ENCODE measurements around the gene NLRC5.

DNA sequence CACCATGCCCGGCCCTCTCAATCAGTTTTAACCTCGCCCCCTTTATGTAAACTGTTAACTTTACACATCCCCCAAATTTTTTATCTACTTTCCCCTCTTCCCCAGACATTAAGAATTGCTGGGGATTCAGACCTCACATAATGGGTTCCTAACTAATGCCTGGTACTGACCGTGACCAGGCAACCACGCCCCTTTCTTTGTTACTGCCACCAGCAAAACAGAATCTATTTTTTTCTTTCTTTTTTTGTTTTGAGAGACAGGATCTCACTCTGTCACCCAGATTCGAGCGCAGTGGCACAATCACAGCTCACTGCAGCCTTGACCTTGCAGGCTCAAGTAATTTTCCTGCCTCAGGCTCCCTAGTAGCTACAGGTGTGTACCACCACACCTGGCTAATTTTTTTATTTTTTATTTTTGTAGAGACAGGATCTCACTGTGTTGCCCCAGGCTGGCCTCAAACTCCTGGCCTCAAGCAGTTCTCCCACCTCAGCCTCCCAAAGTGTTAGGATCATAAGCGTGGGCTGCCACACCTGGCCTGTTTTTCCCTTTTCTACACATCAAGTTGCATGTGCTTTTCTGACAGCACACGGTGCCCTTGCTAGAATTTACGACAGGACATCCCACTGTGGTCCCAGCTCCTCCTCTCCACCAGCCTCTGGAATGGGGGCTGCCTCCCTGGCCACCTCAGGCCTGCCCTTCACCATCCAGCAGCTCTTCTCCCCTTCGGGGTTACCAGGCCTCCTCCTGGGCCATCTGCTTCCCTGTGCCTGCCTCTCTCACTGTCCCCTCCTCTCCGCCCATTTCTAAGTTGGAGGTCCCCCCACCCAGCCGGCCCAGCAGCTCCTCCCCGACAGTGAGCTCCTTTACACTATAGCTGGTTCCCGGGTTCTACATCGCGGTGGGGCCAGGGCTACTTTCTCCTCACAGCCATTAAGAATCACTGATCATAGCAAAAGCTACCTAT lies 113.8 kb downstream of the NLRC5 start:
- TF ChIP-seq POLR2A (IDR thresholded peaks at IDR 0.05; ENCODE audit: low read depth) (no peak), CTCF (IDR thresholded peaks at IDR 0.05) (no peak)

All from esophagus muscularis mucosa (tissue), 3 donors.